Measurements from ENCODE around the gene UBD.

UBD gene

DNA sequence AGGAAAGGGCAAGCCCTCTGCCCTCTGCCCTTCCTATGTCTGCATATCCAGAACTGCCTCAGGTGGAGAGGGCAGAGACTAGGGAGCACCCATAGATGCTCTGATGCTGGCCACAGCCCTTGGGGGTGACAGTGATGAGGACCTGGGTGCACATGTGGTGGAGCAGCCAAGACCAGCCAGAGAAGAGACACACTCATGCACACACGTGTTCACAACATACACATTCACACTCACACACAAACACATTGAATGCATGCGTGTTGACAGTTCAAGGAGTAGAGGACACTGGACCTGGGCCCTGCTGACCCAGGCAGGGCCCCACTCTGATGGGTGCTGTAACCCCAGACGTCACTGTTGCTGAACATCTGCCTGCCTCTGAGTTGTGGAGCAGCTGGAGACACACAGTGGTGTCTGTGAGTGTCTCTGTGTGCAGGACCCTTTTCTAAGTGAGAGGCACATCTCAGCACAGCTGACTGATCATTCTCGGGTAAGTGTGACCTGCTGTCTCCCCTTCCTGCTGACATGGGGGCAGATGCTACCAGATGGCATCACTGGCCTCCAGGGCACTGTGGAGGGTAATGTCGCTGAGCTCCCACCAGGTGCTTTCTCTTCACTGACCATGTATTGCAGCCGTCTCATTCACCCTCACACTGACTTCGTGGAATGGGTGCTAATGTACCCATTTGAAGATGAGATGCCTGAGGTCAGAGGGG is 41.6 kb downstream of the UBD start:
- Histone ChIP-seq H3K36me3 (ENCODE audit: control insufficient read depth in 1 of 2, insufficient read depth in 2 of 2, low read depth in 1 of 2, low read length in 2 of 2) (no peaks in the 10 kb centered on the region), H2BK15ac (ENCODE audit: low read depth, poor library complexity, severe bottlenecking) (no peak overlapping the region), H3K79me1 (replicated peaks; ENCODE audit: low read length, poor library complexity, severe bottlenecking) (no peaks in the 10 kb centered on the region), H2AFZ (ENCODE audit: low read depth, low read length) (no peak overlapping the region), H3K4ac (ENCODE audit: low read depth in 1 of 2, low read length in 2 of 2) (no peak overlapping the region), H2BK12ac (ENCODE audit: low read length in 2 of 2) (no peak overlapping the region), H3K4me1 (ENCODE audit: control insufficient read depth, insufficient read depth, low read depth, low read length) (no peaks in the 10 kb centered on the region), H3K18ac (ENCODE audit: low read depth in 1 of 2, low read length in 2 of 2) (no peak overlapping the region), H3K9me3 (ENCODE audit: control insufficient read depth, low read length) (peaks cover 5% of the 10 kb centered on the region), H4K8ac (ENCODE audit: low read length) (no peak overlapping the region), H3K23ac (ENCODE audit: low read length in 2 of 2) (no peak overlapping the region), H2BK5ac (ENCODE audit: low read depth, low read length, poor library complexity, severe bottlenecking) (no peak overlapping the region), H2AK5ac (ENCODE audit: low read length, severe bottlenecking) (no peak overlapping the region), H3K27me3 (ENCODE audit: control insufficient read depth in 1 of 2, insufficient read depth in 1 of 2, low read length in 2 of 2) (peaks cover 0 to 10% of the 10 kb centered on the region in 2 experiments), H3K4me2 (ENCODE audit: low read length, poor library complexity, severe bottlenecking) (no peak overlapping the region), H3K27ac (ENCODE audit: low read length, poor library complexity, severe bottlenecking) (no peak overlapping the region), H4K91ac (ENCODE audit: low read length) (no peak overlapping the region), H2BK120ac (ENCODE audit: low read depth, low read length) (no peak overlapping the region), H3K4me3 (ENCODE audit: insufficient read depth in 1 of 2, low read depth in 1 of 2, low read length in 2 of 2) (no peak overlapping the region), H3K14ac (ENCODE audit: low read length in 2 of 2) (no peak overlapping the region), H3K9ac (ENCODE audit: low read length) (no peak overlapping the region)
- 62% methylated on average over 5 of the region's 7 CpGs for WGBS
- no peak for DNase-seq

DNA sequence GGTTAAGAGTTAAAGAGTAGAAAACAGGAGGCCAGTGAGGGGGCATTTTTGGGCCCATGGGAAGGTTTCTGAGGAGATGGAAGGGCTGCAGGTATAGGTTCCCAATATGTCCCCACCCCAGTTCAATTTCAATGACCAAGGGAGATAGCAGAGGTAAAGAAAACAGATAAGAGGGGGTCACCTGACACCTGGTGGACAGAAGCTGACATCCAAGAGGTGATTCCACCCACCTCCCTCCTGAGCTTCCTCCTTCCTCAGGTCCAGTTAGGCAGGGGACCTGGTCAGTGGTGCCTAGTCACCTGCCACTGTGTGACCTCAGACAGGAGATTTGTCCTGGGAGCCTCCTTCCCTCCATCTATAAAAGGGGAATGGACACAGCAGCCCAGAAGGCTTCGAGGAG is 42.3 kb downstream of the UBD start:
- H3K4me1 ChIP-seq (ENCODE audit: control insufficient read depth, insufficient read depth, low read depth, low read length), result no peaks in the 10 kb centered on the region
- no peak overlapping the region for H2BK120ac ChIP-seq (ENCODE audit: low read depth, low read length)
- no peak overlapping the region for H3K4me2 ChIP-seq (ENCODE audit: low read length, poor library complexity, severe bottlenecking)
- H3K9ac ChIP-seq (ENCODE audit: low read length), result no peak overlapping the region
- no peak for DNase-seq
- H2BK5ac ChIP-seq (ENCODE audit: low read depth, low read length, poor library complexity, severe bottlenecking), result no peak overlapping the region
- H3K9me3 ChIP-seq (ENCODE audit: control insufficient read depth, low read length), result peaks cover 5% of the 10 kb centered on the region
- H3K23ac ChIP-seq (ENCODE audit: low read length in 2 of 2), result no peak overlapping the region
- H4K91ac ChIP-seq (ENCODE audit: low read length), result no peak overlapping the region
- no peak overlapping the region for H2AFZ ChIP-seq (ENCODE audit: low read depth, low read length)
- no peak overlapping the region for H2AK5ac ChIP-seq (ENCODE audit: low read length, severe bottlenecking)
- no CpG with 5 or more reads among the region's 1 CpG for WGBS
- H4K8ac ChIP-seq (ENCODE audit: low read length), result no peak overlapping the region
- no peak overlapping the region for H3K14ac ChIP-seq (ENCODE audit: low read length in 2 of 2)
- no peak overlapping the region for H2BK15ac ChIP-seq (ENCODE audit: low read depth, poor library complexity, severe bottlenecking)
- H3K18ac ChIP-seq (ENCODE audit: low read depth in 1 of 2, low read length in 2 of 2), result no peak overlapping the region
- H2BK12ac ChIP-seq (ENCODE audit: low read length in 2 of 2), result no peak overlapping the region
- no peaks in the 10 kb centered on the region for H3K36me3 ChIP-seq (ENCODE audit: control insufficient read depth in 1 of 2, insufficient read depth in 2 of 2, low read depth in 1 of 2, low read length in 2 of 2)
- peaks cover 0 to 10% of the 10 kb centered on the region in 2 experiments for H3K27me3 ChIP-seq (ENCODE audit: control insufficient read depth in 1 of 2, insufficient read depth in 1 of 2, low read length in 2 of 2)
- no peak overlapping the region for H3K27ac ChIP-seq (ENCODE audit: low read length, poor library complexity, severe bottlenecking)
- no peaks in the 10 kb centered on the region for H3K79me1 ChIP-seq (replicated peaks; ENCODE audit: low read length, poor library complexity, severe bottlenecking)
- no peak overlapping the region for H3K4me3 ChIP-seq (ENCODE audit: insufficient read depth in 1 of 2, low read depth in 1 of 2, low read length in 2 of 2)
- no peak overlapping the region for H3K4ac ChIP-seq (ENCODE audit: low read depth in 1 of 2, low read length in 2 of 2)

DNA sequence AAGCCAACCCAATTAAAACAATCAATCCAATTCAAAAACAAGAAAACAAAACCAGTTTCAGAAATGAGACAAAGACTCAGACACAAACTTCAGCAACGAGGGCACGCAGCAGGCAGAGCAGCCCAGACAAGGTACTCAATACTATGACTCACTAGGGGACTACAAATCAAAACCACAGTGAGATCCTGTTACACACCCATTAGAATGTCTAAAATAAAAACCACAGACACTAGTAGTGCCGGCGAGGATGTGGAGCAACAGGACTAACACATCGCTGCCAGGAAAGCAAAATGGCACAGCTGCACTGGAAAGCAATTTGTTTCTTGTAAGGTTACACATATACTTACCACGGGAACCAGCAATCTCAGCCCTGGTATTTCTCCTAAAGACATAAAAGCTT is 43.4 kb downstream of the UBD start:
- Histone ChIP-seq H2BK120ac (ENCODE audit: low read depth, low read length) (no peak overlapping the region), H2AK5ac (ENCODE audit: low read length, severe bottlenecking) (no peak overlapping the region), H3K4me1 (ENCODE audit: control insufficient read depth, insufficient read depth, low read depth, low read length) (no peaks in the 10 kb centered on the region), H3K27ac (ENCODE audit: low read length, poor library complexity, severe bottlenecking) (no peak overlapping the region), H3K23ac (ENCODE audit: low read length in 2 of 2) (no peak overlapping the region), H3K79me1 (replicated peaks; ENCODE audit: low read length, poor library complexity, severe bottlenecking) (no peaks in the 10 kb centered on the region), H3K4me3 (ENCODE audit: insufficient read depth in 1 of 2, low read depth in 1 of 2, low read length in 2 of 2) (no peak overlapping the region), H3K27me3 (ENCODE audit: control insufficient read depth in 1 of 2, insufficient read depth in 1 of 2, low read length in 2 of 2) (peaks cover 0 to 10% of the 10 kb centered on the region in 2 experiments), H2BK12ac (ENCODE audit: low read length in 2 of 2) (no peak overlapping the region), H4K8ac (ENCODE audit: low read length) (no peak overlapping the region), H3K18ac (ENCODE audit: low read depth in 1 of 2, low read length in 2 of 2) (no peak overlapping the region), H2AFZ (ENCODE audit: low read depth, low read length) (no peak overlapping the region), H2BK5ac (ENCODE audit: low read depth, low read length, poor library complexity, severe bottlenecking) (no peak overlapping the region), H3K9ac (ENCODE audit: low read length) (no peak overlapping the region), H4K91ac (ENCODE audit: low read length) (no peak overlapping the region), H2BK15ac (ENCODE audit: low read depth, poor library complexity, severe bottlenecking) (no peak overlapping the region), H3K9me3 (ENCODE audit: control insufficient read depth, low read length) (peaks cover 5% of the 10 kb centered on the region), H3K36me3 (ENCODE audit: control insufficient read depth in 1 of 2, insufficient read depth in 2 of 2, low read depth in 1 of 2, low read length in 2 of 2) (no peaks in the 10 kb centered on the region), H3K4ac (ENCODE audit: low read depth in 1 of 2, low read length in 2 of 2) (no peak overlapping the region), H3K14ac (ENCODE audit: low read length in 2 of 2) (no peak overlapping the region), H3K4me2 (ENCODE audit: low read length, poor library complexity, severe bottlenecking) (no peak overlapping the region)
- no peak for DNase-seq
- WGBS, result 66% methylated on average over 6 of the region's 6 CpGs

DNA sequence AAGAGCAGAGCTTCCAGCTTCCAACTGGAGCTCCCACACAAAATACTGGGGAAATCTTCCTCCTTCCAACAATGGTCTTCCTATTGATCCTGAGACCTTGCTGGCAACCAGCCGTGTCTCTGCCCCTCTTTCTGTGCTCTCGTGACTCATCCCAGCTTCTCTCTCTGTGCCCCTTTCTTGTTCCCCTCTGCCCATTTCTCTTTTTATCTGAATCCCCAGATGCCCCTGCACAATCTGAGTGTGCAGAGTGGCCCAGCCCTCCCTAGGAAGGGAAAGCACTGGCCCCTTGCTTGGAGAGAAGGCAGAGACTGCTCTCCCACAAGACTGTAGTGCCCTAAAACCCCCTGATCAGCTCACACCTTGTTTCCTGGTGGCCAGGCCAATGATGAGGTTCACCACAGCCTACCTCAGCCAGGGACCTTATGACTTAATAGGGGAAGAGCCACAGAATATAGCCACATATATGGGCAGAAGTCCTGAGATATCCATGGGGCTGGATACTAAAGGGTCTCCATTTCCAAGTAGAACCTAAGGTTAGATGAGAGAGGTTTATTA is 48.7 kb downstream of the UBD start:
- H2BK5ac ChIP-seq (ENCODE audit: low read depth, low read length, poor library complexity, severe bottlenecking), result no peak overlapping the region
- no peak overlapping the region for H3K9ac ChIP-seq (ENCODE audit: low read length)
- H3K27me3 ChIP-seq (ENCODE audit: control insufficient read depth in 1 of 2, insufficient read depth in 1 of 2, low read length in 2 of 2), result peaks cover 0 to 3% of the 10 kb centered on the region in 2 experiments
- H3K14ac ChIP-seq (ENCODE audit: low read length in 2 of 2), result no peak overlapping the region
- no peak overlapping the region for H2AFZ ChIP-seq (ENCODE audit: low read depth, low read length)
- WGBS, result 82% methylated on average over 2 of the region's 2 CpGs
- no peaks in the 10 kb centered on the region for H3K36me3 ChIP-seq (ENCODE audit: control insufficient read depth in 1 of 2, insufficient read depth in 2 of 2, low read depth in 1 of 2, low read length in 2 of 2)
- peaks cover 1% of the 10 kb centered on the region for H3K4me1 ChIP-seq (ENCODE audit: control insufficient read depth, insufficient read depth, low read depth, low read length)
- H3K4me2 ChIP-seq (ENCODE audit: low read length, poor library complexity, severe bottlenecking), result no peak overlapping the region
- H4K91ac ChIP-seq (ENCODE audit: low read length), result no peak overlapping the region
- H3K27ac ChIP-seq (ENCODE audit: low read length, poor library complexity, severe bottlenecking), result no peak overlapping the region
- H2BK120ac ChIP-seq (ENCODE audit: low read depth, low read length), result no peak overlapping the region
- no peak overlapping the region for H3K4ac ChIP-seq (ENCODE audit: low read depth in 1 of 2, low read length in 2 of 2)
- H4K8ac ChIP-seq (ENCODE audit: low read length), result no peak overlapping the region
- H3K18ac ChIP-seq (ENCODE audit: low read depth in 1 of 2, low read length in 2 of 2), result no peak overlapping the region
- H2BK12ac ChIP-seq (ENCODE audit: low read length in 2 of 2), result no peak overlapping the region
- H3K9me3 ChIP-seq (ENCODE audit: control insufficient read depth, low read length), result peaks cover 2% of the 10 kb centered on the region
- DNase-seq, result no peak
- no peak overlapping the region for H2AK5ac ChIP-seq (ENCODE audit: low read length, severe bottlenecking)
- H3K23ac ChIP-seq (ENCODE audit: low read length in 2 of 2), result no peak overlapping the region
- H3K4me3 ChIP-seq (ENCODE audit: insufficient read depth in 1 of 2, low read depth in 1 of 2, low read length in 2 of 2), result no peak overlapping the region
- no peaks in the 10 kb centered on the region for H3K79me1 ChIP-seq (replicated peaks; ENCODE audit: low read length, poor library complexity, severe bottlenecking)
- H2BK15ac ChIP-seq (ENCODE audit: low read depth, poor library complexity, severe bottlenecking), result no peak overlapping the region
